NCI-H1436 treated with DMSO at 0.1 percent for 48 hours (cell line): ENCODE measurements around the gene ANO2.

ENCODE experiments used
- DNase-seq: peaks from one replicate; lab custom pipeline; 2025; lab: John Stamatoyannopoulos, UW

ANO2 gene

DNA sequence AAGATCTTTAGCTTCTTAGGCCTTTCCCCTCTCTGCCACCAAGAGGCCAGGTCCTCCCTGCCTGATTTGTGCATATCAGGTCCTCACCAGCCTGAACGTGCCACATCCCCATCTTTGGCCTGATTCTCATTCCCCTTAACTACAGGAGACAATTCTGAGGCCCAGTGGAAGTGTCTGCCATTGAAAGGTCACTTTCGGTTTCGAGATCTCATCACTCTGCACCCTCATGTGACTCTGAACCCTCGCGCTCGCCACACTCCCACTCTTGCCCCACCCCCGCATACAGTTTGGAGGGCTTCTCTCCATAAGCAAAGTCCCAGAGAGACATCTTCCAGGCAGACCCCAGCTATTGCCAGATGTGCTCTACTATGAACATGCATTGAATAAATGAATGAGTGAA, 324.2 kb downstream of the ANO2 start:
- DNase-seq, result no peak

- DNase-seq, result no peak
These were observed 325.4 kb downstream of the ANO2 start for GRCh38 chr12:5619628-5620027.

GRCh38 chr12:5616854-5617253, 328.2 kb downstream of the ANO2 start:
- no peak for DNase-seq

GRCh38 chr12:5615760-5616159, 329.3 kb downstream of the ANO2 start:
- DNase-seq, result no peak

DNA sequence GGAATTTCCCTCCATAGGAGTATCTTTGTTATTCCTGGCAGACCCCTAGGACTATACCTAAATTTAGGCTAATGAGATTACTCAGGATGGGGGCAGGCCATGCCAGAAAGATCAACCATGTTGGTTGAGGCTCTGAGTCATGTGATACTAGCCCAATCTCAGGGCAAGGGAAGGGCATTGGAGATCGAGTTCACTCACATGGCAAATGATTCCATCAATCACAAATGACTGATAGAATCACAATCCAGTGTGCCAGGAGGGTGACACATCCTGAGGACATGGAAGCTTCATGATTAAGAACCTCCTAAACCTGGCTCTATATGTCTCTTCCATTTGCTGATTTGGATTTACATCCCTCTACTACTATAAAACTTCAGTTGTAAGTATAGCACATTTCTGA, 330.8 kb downstream of the ANO2 start:
- DNase-seq, result no peak

GRCh38 chr12:5612556-5613410, 332.3 kb downstream of the ANO2 start:
- no peak for DNase-seq

- no peak for DNase-seq
These were observed 333.9 kb downstream of the ANO2 start for GRCh38 chr12:5611162-5611561.

GRCh38 chr12:5599378-5599777, 345.7 kb downstream of the ANO2 start:
- DNase-seq, result no peak

GRCh38 chr12:5593998-5594397, 351.1 kb downstream of the ANO2 start:
- DNase-seq, result no peak

- DNase-seq, result no peak
These were observed 352.0 kb downstream of the ANO2 start for GRCh38 chr12:5593086-5593485.

DNA sequence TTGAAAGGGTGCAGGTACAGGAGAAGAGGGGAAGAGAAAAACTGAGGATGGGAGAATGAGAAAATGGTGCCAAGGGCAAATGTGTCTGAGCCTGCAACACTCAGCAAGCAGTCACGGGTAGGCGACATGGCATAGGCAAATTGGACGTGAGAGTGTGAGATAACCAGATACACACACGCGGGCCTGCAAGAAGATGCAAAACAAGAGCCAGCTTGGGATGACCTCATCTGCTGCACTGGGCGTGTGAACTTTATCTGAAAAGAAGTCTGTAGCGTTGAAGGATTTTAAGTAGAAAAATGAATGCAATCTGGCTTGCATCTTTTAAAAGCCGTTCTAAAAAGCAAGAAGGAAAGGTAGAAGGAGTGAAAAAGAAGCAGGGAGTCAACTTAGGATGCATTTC, 352.7 kb downstream of the ANO2 start:
- no peak for DNase-seq

DNA sequence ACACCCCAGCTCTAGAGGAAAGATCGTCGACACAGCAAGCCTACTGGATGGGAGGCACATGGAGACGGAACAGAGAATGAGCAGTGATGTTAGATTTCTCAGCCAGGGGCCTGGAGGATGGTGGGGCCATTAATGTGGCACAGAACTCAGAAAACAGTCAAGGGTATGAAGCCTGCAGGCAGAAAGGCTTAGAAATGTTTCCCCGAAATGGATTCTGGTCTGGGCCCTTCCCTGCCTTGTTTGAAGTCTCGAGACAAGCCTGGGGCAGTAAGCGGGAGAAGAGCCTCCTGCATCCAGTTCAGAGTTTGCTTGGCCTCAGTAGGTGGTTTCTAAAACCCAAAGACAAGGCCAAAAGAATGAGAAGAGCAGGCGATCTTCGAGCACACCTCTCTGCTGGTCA, 354.7 kb downstream of the ANO2 start:
- no peak for DNase-seq

DNA sequence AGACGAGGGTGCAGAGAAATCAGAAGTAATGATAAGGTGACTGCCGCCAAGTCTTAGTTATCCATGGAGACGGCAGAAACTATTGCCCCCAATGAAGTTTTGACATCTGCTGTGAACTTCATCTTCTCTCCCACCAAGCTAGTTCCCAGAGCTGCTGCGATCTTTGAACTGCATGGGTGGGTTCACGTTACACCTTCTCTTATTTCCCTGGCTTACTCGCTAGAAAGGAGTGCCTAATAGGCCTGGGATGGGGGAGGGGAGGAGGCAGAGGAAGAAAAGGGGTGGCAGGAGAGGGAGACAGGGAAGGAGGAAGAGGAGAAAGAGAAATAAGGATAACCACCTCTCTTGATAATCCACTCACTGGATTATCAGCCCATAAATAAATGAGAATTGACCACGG, 356.0 kb downstream of the ANO2 start:
- no peak for DNase-seq

DNA sequence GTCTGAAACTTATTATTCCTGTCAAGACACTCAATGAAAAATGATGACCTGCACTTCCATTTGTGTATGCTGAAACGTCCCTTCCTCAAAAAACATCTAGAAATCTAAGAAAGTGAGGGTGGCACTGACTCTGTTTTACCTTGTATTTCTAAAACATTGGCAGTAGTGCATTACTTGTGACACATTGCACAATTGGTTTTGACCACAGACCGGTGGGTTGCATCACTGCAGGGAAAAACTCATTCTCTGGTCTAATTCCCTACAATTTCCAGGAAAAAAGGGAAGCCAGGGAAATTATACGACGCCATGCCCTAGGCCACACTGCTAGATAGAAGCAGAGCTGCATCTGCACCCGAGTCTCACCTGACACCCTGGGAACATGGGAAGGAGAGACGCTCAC, 356.5 kb downstream of the ANO2 start:
- no peak for DNase-seq

GRCh38 chr12:5588176-5588575, 356.9 kb downstream of the ANO2 start:
- no peak for DNase-seq

DNA sequence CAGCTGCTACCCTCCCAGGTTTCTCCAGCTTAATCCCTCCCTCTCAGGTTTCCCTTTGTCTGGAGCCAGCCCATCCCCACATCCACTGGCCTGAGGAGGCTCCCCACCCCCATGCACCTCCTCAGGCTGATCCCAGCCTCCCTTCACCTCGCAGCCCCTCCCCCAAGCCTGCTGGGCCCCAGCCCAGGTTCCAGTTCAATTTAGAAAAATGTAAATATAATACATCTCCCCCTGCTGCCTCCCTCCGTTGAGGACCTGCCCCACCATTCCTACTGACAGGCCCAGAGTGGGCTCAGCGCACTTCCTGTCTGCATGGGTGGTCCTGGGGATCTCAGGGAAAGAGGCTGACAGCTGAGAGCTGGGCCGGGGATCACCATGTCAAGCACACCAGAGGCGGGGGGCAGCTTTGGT, 357.3 kb downstream of the ANO2 start:
- DNase-seq, result no peak

DNA sequence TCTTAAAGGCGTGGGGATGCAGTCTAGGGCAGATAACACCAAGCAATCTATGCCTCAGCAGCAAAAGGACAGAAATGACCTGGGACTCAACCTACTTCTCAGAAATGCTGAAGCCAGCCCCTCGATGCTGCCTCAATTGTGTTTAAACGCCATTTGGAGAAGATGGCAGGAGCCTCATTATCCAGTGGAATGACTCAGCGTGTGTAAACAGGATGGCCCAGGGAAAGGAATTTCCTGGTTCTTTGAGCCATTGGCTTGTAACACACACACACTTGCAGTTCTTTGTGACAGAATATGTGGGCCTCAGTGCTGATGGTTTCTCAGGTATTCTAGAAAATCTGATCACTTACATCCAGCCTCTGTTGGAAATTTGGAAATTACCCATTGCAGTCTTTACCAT, 358.9 kb downstream of the ANO2 start:
- no peak for DNase-seq

DNA sequence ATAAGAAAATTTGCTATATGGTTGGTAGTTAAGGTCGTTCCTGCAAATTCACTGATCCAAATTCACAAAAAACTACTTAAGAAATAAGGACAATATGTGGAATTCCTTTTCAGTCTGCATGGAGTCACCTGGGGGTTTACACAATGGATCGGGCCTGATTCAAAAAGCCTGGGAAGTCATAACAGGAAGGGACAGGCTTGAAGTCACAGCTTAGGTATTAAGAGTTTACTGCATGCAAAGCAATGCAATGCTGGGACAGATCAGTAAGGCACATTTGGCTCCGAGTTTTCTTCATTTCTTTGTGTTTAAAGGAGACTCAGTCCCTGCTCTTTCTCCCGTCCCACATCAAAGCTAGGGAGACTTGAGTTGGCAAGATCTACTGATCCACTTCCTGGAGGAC, 359.9 kb downstream of the ANO2 start:
- DNase-seq, result no peak

DNA sequence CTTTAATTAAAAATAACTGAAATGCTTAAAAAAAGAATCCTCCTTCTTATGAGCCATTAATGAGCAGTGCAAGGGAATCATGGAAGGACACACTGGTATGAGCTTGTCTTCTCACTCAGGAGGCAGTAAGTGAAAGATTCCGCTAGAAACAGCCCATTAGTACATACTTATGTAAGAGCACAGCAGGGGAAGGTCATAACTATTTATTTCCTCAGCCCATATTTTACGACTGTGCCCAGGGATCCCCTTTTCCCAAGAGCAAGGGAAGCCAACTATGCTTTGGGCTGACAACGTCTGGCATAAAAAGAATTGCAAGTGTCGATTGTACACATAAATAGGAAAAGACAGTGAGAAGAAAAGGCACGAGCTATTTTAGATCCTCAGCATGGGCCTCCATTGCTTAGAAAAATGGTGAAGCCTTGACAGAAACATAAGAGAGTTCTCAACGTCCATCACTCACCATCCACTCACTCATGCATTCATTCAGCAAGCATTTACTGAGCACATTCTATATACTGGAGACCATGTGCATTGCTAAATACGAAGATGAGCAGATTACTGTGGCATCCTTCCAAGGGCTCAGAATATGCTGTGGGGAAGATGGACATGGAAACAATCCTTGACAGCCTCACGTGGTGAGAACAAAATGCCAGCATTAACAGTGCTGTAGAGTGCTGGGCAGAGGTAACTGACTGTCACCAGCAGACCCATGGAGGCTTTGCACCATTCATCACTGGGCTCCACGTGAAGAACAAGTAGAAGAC, 360.5 kb downstream of the ANO2 start:
- no peak for DNase-seq

- no peak for DNase-seq
These were observed 362.5 kb downstream of the ANO2 start for GRCh38 chr12:5582541-5582940.

- DNase-seq, result no peak
These were observed 363.0 kb downstream of the ANO2 start for GRCh38 chr12:5582018-5582417.

GRCh38 chr12:5581616-5582015, 363.4 kb downstream of the ANO2 start:
- no peak for DNase-seq

DNA sequence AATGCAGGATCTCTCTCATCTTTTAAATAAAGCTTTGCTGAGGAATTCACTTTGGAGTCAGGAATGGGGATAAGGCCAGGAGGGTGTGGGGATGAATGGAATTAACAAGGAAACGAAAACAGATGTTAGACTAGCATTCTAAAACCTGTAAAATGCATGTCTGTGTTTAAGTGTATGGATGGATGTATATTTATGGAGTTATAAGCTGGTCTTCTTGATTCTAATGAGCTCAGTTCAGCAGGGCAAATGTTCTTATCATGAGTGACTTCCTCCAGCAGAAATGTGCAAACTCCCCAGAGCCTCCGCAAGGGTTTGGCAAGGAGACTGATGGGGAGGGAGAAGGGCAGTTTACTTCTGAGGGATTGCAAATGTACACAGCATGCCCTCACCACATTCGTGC, 364.0 kb downstream of the ANO2 start:
- DNase-seq, result no peak

- DNase-seq, result no peak
These were observed 366.3 kb downstream of the ANO2 start for GRCh38 chr12:5578775-5579174.
